Right lobe of liver (tissue), 6 donors: ENCODE results near the gene APBB2. TPM values are rescaled to one million over a fixed set of nuclear protein-coding genes. Genes with fewer than 3 reads are reported as not detected.

ENCODE experiments used
- ATAC-seq, 4 donors: fragments of 200-7000 bp; cut with Tn5 transposase; one replicate each; pipeline ENCODE4 v1.9.1; 2020; ENCODE audit warnings: mild to moderate bottlenecking in 4 of 4, moderate library complexity in 4 of 4
- DNase-seq, 3 donors: peaks; one replicate each; pipeline ENCODE4 v3.0.0-alpha.2; 2020
- H3K27ac ChIP-seq, 3 donors: fragments of 200-600 bp; one replicate each; pipeline ENCODE4 v1.8.0; 2022
- H3K27me3 ChIP-seq, 2 donors: fragments of 200-600 bp; one replicate each; pipeline ENCODE4 v1.8.0; 2022
- H3K36me3 ChIP-seq, 4 donors: fragments of 200-600 bp; sonication (generic) in 1 of 4; one replicate each; pipeline versions ENCODE4 v1.5.1 to v1.8.0; 2017 to 2022; ENCODE audit warnings: control low read depth in 1 of 4
- H3K4me1 ChIP-seq, 4 donors: fragments of 200-600 bp; sonication (generic) in 1 of 4; one replicate each; pipeline versions ENCODE4 v1.5.1 to v1.8.0; 2017 to 2022; ENCODE audit warnings: control low read depth in 1 of 4
- H3K4me3 ChIP-seq, 3 donors: fragments of 200-600 bp; one replicate each; pipeline ENCODE4 v1.8.0; 2022
- H3K9me3 ChIP-seq, 4 donors: fragments of 200-600 bp; sonication (generic) in 1 of 4; one replicate each; pipeline versions ENCODE4 v1.5.1 to v1.8.0; 2017 to 2022; ENCODE audit warnings: control low read depth in 1 of 4
- CTCF ChIP-seq, 4 donors: fragments of 200-600 bp in 3 of 4; fragments of 450-650 bp in 1 of 4; IDR thresholded peaks; one replicate each; pipeline versions ENCODE4 v1.5.1 to v1.8.0; 2016 to 2022; ENCODE audit warnings: antibody characterized with exemption in 4 of 4, mild to moderate bottlenecking in 2 of 4
- POLR2A ChIP-seq: fragments of 450-650 bp; IDR thresholded peaks from one replicate; pipeline ENCODE4 v1.6.1; 2017; ENCODE audit warnings: antibody characterized with exemption, mild to moderate bottlenecking
- WGBS: methylation state at CpG from one replicate; pipeline ENCODE4 v1.1.6; 2018; ENCODE audit warnings: low coverage, low lambda C conversion rate; ENCODE audit not compliant: insufficient coverage; ENCODE audit errors: missing lambda C conversion rate; 5-methylcytosine and 5-hydroxymethylcytosine counted together
- intact Hi-C, 2 donors: fragments of 100-400 bp; cut with DNase I; formaldehyde crosslinking; loops; one replicate each; pipeline versions ENCODE4 v1.11.2 to v1.14.1; 2022
- total RNA-seq, 6 experiments: library from RNA; depleted of rRNA in 2 of 6; stranded (reverse); fragments of >200 nt in 2 of 6; fragmentation: NEBNext Ultra II Directional in 3 of 6; extraction: Animal tissue kit (Norgen Biotek cat#: 25700) in 3 of 6; gene quantifications; one replicate each; pipeline versions ENCODE4 v1.1.0 to v1.2.4, GENCODE V29; 2016 to 2023
- donor health status: DM: no; HTN: yes; CAD: no.
- donor health status: DM: no; HTN: no; CAD: no.
- donor health status: DM: no; HTN: no; CAD: no.
- donor health status: DM: no; HTN: yes; CAD: no.
- donor health status: DM: no; HTN: yes; CAD: no.

APBB2 gene
- total RNA-seq, 6 experiments from 2014 or later, result 14.1 to 27.9 (median 25.1) TPM

DNA sequence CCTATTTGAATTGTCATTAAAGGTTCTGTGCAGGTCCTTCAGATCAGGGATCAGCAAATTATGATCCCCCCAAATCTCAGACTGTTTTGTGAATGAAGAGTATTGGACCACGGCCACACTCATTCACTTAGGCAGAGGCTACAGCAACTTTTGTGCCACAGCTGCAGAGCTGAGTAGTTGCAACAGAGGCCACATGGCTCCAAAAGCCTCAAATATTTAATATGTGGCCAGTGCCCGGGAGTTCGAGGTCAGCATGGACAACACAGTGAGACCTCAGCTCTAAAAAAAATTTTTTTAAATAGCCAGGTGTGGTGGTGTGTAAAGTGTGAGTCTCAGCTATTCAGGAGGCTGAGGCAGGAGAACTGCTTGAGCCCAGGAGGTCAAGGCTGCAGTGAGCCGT, 363.8 kb downstream of the APBB2 start:
- Histone ChIP-seq H3K4me1 (no peaks in the 10 kb centered on the region), H3K36me3 (no peaks in the 10 kb centered on the region), H3K27ac (no peak overlapping the region), H3K4me3 (no peak overlapping the region), H3K9me3 (no peaks in the 10 kb centered on the region), H3K27me3 (no peaks in the 10 kb centered on the region)
- WGBS, result 58% methylated on average over 4 of the region's 4 CpGs
- no peak for TF ChIP-seq CTCF (IDR thresholded peaks at IDR 0.05)
- no peak for TF ChIP-seq POLR2A
- ATAC-seq (no peak), DNase-seq (no peak)
- intact Hi-C loops, result no loop called here

GRCh38 chr4:40848940-40849339, 365.4 kb downstream of the APBB2 start:
- 85% methylated on average over 3 of the region's 3 CpGs for WGBS
- no peaks in the 10 kb centered on the region for H3K27me3 ChIP-seq
- TF ChIP-seq POLR2A (no peak), CTCF (IDR thresholded peaks at IDR 0.05) (no peak)
- no peak overlapping the region for H3K4me3 ChIP-seq
- H3K36me3 ChIP-seq, result peaks cover 0 to 3% (median 0%) of the 10 kb centered on the region in 4 donors
- ATAC-seq (no peak), DNase-seq (no peak)
- H3K4me1 ChIP-seq, result no peaks in the 10 kb centered on the region
- intact Hi-C loops, result no loop called here
- no peak overlapping the region for H3K27ac ChIP-seq
- no peaks in the 10 kb centered on the region for H3K9me3 ChIP-seq

DNA sequence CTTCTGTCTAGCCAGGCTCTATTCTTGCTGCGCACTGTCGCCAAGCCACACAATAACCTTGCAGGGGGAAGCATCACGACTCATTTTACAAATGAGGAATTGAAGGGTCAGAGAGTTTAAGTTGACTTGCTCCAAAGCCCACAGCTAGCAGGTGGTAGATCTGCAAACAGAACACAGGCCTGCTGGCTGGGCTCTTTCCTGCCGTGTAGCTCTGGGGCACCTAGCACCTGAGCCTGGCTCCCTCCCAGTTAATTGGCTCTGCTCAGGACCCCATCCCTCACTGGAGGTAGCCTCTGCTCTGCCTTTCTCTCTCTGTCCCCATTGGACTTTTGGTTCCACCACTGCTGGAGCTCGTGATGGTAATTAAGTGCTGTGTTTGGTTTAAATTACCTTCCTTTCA, 366.1 kb downstream of the APBB2 start:
- TF ChIP-seq CTCF (IDR thresholded peaks at IDR 0.05) (no peak), POLR2A (no peak)
- peak in 1 of 3 donors; percentile 32 for DNase-seq
- intact Hi-C loops, result no loop called here
- no peaks in the 10 kb centered on the region for H3K9me3 ChIP-seq
- WGBS, result 86% methylated on average over 4 of the region's 5 CpGs
- H3K4me3 ChIP-seq, result no peak overlapping the region
- H3K27me3 ChIP-seq, result no peaks in the 10 kb centered on the region
- H3K36me3 ChIP-seq, result peaks cover 0 to 3% (median 0%) of the 10 kb centered on the region in 4 donors
- H3K27ac ChIP-seq, result no peak overlapping the region
- ATAC-seq, result no peak
- H3K4me1 ChIP-seq, result no peaks in the 10 kb centered on the region

DNA sequence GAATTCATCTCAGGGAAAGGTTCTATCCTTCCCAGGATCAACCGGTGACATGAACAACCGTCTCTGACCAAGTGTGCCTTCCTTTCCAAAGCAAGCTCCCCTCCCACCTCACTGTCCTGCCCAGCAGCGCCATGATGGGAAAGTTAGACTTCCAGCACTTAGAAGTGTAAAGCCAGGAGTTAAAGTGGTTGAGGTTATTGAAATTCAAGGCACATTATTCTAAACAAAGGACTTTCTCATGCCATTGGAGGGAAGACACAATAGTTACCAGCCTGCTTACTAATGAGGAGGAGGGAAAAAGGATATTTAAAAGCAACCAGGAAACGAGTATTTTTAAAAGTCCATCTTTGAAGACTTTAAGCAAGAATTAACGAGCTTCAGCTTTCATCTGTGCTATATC, 367.8 kb downstream of the APBB2 start:
- no peaks in the 10 kb centered on the region for H3K27me3 ChIP-seq

More for the DNA sequence above, 367.8 kb downstream of the APBB2 start:
- H3K36me3 ChIP-seq, result peaks cover 0 to 3% (median 0%) of the 10 kb centered on the region in 4 donors
- H3K9me3 ChIP-seq, result no peaks in the 10 kb centered on the region
- intact Hi-C loops, result no loop called here
- no peak for ATAC-seq
- no peak overlapping the region for H3K27ac ChIP-seq
- DNase-seq, result no peak
- H3K4me1 ChIP-seq, result no peaks in the 10 kb centered on the region
- WGBS, result 86% methylated on average over 5 of the region's 5 CpGs
- no peak overlapping the region for H3K4me3 ChIP-seq
- no peak for TF ChIP-seq CTCF (IDR thresholded peaks at IDR 0.05)
- no peak for TF ChIP-seq POLR2A
